ENCODE measurements around the gene PCDH7. TPM values are rescaled to one million over a fixed set of nuclear protein-coding genes. Genes with fewer than 3 reads are reported as not detected.

PCDH7 gene
- total RNA-seq: not detected

GRCh38 chr4:30720021-30720660 lies at the start of gene PCDH7:
Gene PCDH7, plus strand, starts transcription at chr4:30720369. Its CDS starts 1,054 bp downstream, at chr4:30721423.
- peak; percentile 62 to 64 for ATAC-seq (replicated peaks in 1 of 2)
- peaks cover 0 to 6% of the 10 kb centered on the region in 2 donors for H3K36me3 Mint-ChIP-seq (ENCODE audit: insufficient read depth in 2 of 2)
- peaks cover 61% of the 10 kb centered on the region for H3K27me3 Mint-ChIP-seq (ENCODE audit: low read depth)
- H3K27ac Mint-ChIP-seq: peak within 1 kb of the TSS; percentile 54
- peak within 1 kb of the TSS; percentile 81 to 87 for H3K4me3 Mint-ChIP-seq
- peaks cover 38% of the 10 kb centered on the region for H3K4me1 Mint-ChIP-seq (ENCODE audit: low read depth)
- H3K9me3 Mint-ChIP-seq: no peaks in the 10 kb centered on the region
- no peak for DNase-seq

- no peak for DNase-seq
- H3K36me3 Mint-ChIP-seq (ENCODE audit: insufficient read depth in 2 of 2): no peaks in the 10 kb centered on the region
- H3K4me1 Mint-ChIP-seq (ENCODE audit: low read depth): no peaks in the 10 kb centered on the region
- H3K9me3 Mint-ChIP-seq: peaks cover 5 to 7% of the 10 kb centered on the region in 2 donors
- H3K4me3 Mint-ChIP-seq: no peak overlapping the region
- H3K27ac Mint-ChIP-seq: no peak overlapping the region
- ATAC-seq (replicated peaks in 1 of 2): no peak
- no peaks in the 10 kb centered on the region for H3K27me3 Mint-ChIP-seq (ENCODE audit: low read depth)
Observed at GRCh38 chr4:30671926-30672448, 48.2 kb upstream of the PCDH7 start.

GRCh38 chr4:30696191-30696590 lies 24.0 kb upstream of the PCDH7 start:
- ATAC-seq (replicated peaks in 1 of 2) (no peak), DNase-seq (no peak)
- no peaks in the 10 kb centered on the region for H3K36me3 Mint-ChIP-seq (ENCODE audit: insufficient read depth in 2 of 2)
- H3K27ac Mint-ChIP-seq: no peak overlapping the region
- H3K4me1 Mint-ChIP-seq (ENCODE audit: low read depth): no peaks in the 10 kb centered on the region
- H3K27me3 Mint-ChIP-seq (ENCODE audit: low read depth): no peaks in the 10 kb centered on the region
- no peak overlapping the region for H3K4me3 Mint-ChIP-seq
- peaks cover 2 to 5% of the 10 kb centered on the region in 2 donors for H3K9me3 Mint-ChIP-seq

GRCh38 chr4:30714408-30715031 lies 5.6 kb upstream of the PCDH7 start:
- peaks cover 4 to 6% of the 10 kb centered on the region in 2 donors for H3K9me3 Mint-ChIP-seq
- H3K36me3 Mint-ChIP-seq (ENCODE audit: insufficient read depth in 2 of 2): peaks cover 4 to 8% of the 10 kb centered on the region in 2 donors
- H3K4me1 Mint-ChIP-seq (ENCODE audit: low read depth): peaks cover 30% of the 10 kb centered on the region
- no peak overlapping the region for H3K4me3 Mint-ChIP-seq
- DNase-seq: no peak
- peaks cover 31% of the 10 kb centered on the region for H3K27me3 Mint-ChIP-seq (ENCODE audit: low read depth)
- no peak for ATAC-seq (replicated peaks in 1 of 2)
- H3K27ac Mint-ChIP-seq: no peak overlapping the region

DNA sequence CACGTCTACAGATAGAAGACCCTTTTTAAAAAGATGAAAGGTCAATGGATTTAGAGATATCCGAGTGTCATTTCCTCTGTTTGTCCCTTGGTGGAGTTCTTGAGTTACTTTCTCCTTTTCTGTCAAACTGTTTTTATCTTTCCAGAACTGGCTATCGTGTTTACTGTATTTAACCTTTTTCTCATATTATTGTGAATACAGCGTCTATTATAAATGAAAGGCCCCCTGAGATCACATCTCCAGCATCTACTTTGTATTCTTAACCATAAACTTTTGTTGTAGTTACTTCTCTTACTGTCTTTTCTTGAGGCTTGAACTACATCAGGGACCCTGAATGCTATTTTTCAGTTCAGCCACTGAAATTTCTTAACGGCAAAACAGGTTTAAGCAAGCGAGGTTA lies 4.0 kb upstream of the PCDH7 start:
- ATAC-seq (replicated peaks in 1 of 2) (no peak), DNase-seq (no peak)
- peaks cover 46% of the 10 kb centered on the region for H3K27me3 Mint-ChIP-seq (ENCODE audit: low read depth)
- H3K9me3 Mint-ChIP-seq: peaks cover 2 to 4% of the 10 kb centered on the region in 2 donors
- peaks cover 2 to 6% of the 10 kb centered on the region in 2 donors for H3K36me3 Mint-ChIP-seq (ENCODE audit: insufficient read depth in 2 of 2)
- H3K27ac Mint-ChIP-seq: no peak overlapping the region
- peak overlapping the region; percentile 66 to 81 for H3K4me3 Mint-ChIP-seq
- peaks cover 38% of the 10 kb centered on the region for H3K4me1 Mint-ChIP-seq (ENCODE audit: low read depth)

GRCh38 chr4:30716681-30717207 lies 3.4 kb upstream of the PCDH7 start:
- H3K27me3 Mint-ChIP-seq (ENCODE audit: low read depth): peaks cover 46% of the 10 kb centered on the region
- H3K4me3 Mint-ChIP-seq: peak overlapping the region; percentile 79 to 81
- DNase-seq: no peak
- no peak overlapping the region for H3K27ac Mint-ChIP-seq
- H3K9me3 Mint-ChIP-seq: peaks cover 0 to 2% of the 10 kb centered on the region in 2 donors
- H3K36me3 Mint-ChIP-seq (ENCODE audit: insufficient read depth in 2 of 2): peaks cover 0 to 6% of the 10 kb centered on the region in 2 donors
- no peak for ATAC-seq (replicated peaks in 1 of 2)
- peaks cover 38% of the 10 kb centered on the region for H3K4me1 Mint-ChIP-seq (ENCODE audit: low read depth)

- H3K27ac Mint-ChIP-seq: no peak overlapping the region
- H3K36me3 Mint-ChIP-seq (ENCODE audit: insufficient read depth in 2 of 2): peaks cover 0 to 6% of the 10 kb centered on the region in 2 donors
- H3K4me1 Mint-ChIP-seq (ENCODE audit: low read depth): peaks cover 38% of the 10 kb centered on the region
- peaks cover 46% of the 10 kb centered on the region for H3K27me3 Mint-ChIP-seq (ENCODE audit: low read depth)
- ATAC-seq (replicated peaks in 1 of 2) (peak; percentile 54 to 61), DNase-seq (no peak)
- no peaks in the 10 kb centered on the region for H3K9me3 Mint-ChIP-seq
- H3K4me3 Mint-ChIP-seq: peak overlapping the region; percentile 79 to 81
Observed at GRCh38 chr4:30717208-30718020, 2.8 kb upstream of the PCDH7 start.

GRCh38 chr4:30718021-30718542 lies 2.1 kb upstream of the PCDH7 start:
- Mint-ChIP-seq H3K36me3 (ENCODE audit: insufficient read depth in 2 of 2) (peaks cover 0 to 6% of the 10 kb centered on the region in 2 donors), H3K4me1 (ENCODE audit: low read depth) (peaks cover 38% of the 10 kb centered on the region), H3K9me3 (no peaks in the 10 kb centered on the region), H3K27ac (no peak overlapping the region), H3K27me3 (ENCODE audit: low read depth) (peaks cover 48% of the 10 kb centered on the region), H3K4me3 (peak overlapping the region; percentile 79 to 81)
- ATAC-seq (replicated peaks in 1 of 2) (no peak), DNase-seq (no peak)

- no peak for DNase-seq
- Mint-ChIP-seq H3K27me3 (ENCODE audit: low read depth) (peaks cover 55% of the 10 kb centered on the region), H3K9me3 (no peaks in the 10 kb centered on the region), H3K27ac (no peak overlapping the region), H3K36me3 (ENCODE audit: insufficient read depth in 2 of 2) (peaks cover 0 to 6% of the 10 kb centered on the region in 2 donors), H3K4me1 (ENCODE audit: low read depth) (peaks cover 38% of the 10 kb centered on the region), H3K4me3 (peak overlapping the region; percentile 79 to 81)
- ATAC-seq (replicated peaks in 1 of 2): no peak
Observed at GRCh38 chr4:30718641-30719453, 1.3 kb upstream of the PCDH7 start.

GRCh38 chr4:30719454-30720020 lies 632 bp upstream of the PCDH7 start:
- Mint-ChIP-seq H3K9me3 (no peaks in the 10 kb centered on the region), H3K27ac (no peak overlapping the region), H3K36me3 (ENCODE audit: insufficient read depth in 2 of 2) (peaks cover 0 to 6% of the 10 kb centered on the region in 2 donors), H3K27me3 (ENCODE audit: low read depth) (peaks cover 61% of the 10 kb centered on the region), H3K4me1 (ENCODE audit: low read depth) (peaks cover 38% of the 10 kb centered on the region), H3K4me3 (peak overlapping the region; percentile 61 to 81)
- no peak for DNase-seq
- ATAC-seq (replicated peaks in 1 of 2): no peak

GRCh38 chr4:30720661-30721184 lies 554 bp downstream of the PCDH7 start:
- peak overlapping the region; percentile 54 for H3K27ac Mint-ChIP-seq
- peaks cover 61% of the 10 kb centered on the region for H3K27me3 Mint-ChIP-seq (ENCODE audit: low read depth)
- ATAC-seq (replicated peaks in 1 of 2): peak in 1 of 2 donors; percentile 17
- no peak for DNase-seq
- H3K4me1 Mint-ChIP-seq (ENCODE audit: low read depth): peaks cover 38% of the 10 kb centered on the region
- peak overlapping the region; percentile 81 to 87 for H3K4me3 Mint-ChIP-seq
- H3K36me3 Mint-ChIP-seq (ENCODE audit: insufficient read depth in 2 of 2): peaks cover 0 to 6% of the 10 kb centered on the region in 2 donors
- no peaks in the 10 kb centered on the region for H3K9me3 Mint-ChIP-seq

Measured in activated T-cell treated with anti-CD3 and anti-CD28 coated beads, Interleukin-2, amount 50 U/mL, for 72 hours (primary cell).